GM19455 (cell line): Measurements from ENCODE around the gene GLT1D1.

Source experiments
- ATAC-seq: cut with Tn5 transposase; IDR thresholded peaks from one replicate; pipeline ENCODE4 v1.9.1; 2021; ENCODE audit not compliant: unreplicated experiment

The GLT1D1 gene

GRCh38 chr12:128853600-128854197 lies 421 bp downstream of the GLT1D1 start:
- peak; percentile 48 for ATAC-seq

GRCh38 chr12:128856035-128856790 lies 2.9 kb downstream of the GLT1D1 start:
- no peak for ATAC-seq

- no peak for ATAC-seq
Measured at GRCh38 chr12:128856791-128857078, 3.5 kb downstream of the GLT1D1 start.

- ATAC-seq, result no peak
Measured at GRCh38 chr12:128857133-128857763, 4.0 kb downstream of the GLT1D1 start.

DNA sequence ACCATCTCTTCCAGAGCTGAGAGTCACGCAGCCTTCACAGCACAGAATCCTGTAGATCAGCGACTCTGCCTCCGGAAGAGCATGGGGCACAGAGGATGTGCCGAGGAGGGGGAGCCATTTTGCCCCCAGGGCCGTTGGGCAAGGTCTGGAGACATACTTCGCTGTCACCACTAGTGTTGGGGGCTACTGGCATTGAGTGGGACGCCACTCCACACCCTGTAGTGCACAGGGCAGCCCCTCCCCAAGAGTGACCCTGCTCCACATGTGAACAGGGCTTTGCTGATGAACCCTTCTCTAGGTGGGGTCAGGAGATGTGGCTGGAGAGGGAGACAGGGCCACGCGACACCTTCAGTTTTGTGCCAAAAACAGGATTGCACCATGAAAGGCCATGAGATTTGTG lies 6.0 kb downstream of the GLT1D1 start:
- ATAC-seq, result no peak

GRCh38 chr12:128861226-128862016 lies 8.1 kb downstream of the GLT1D1 start:
- no peak for ATAC-seq

DNA sequence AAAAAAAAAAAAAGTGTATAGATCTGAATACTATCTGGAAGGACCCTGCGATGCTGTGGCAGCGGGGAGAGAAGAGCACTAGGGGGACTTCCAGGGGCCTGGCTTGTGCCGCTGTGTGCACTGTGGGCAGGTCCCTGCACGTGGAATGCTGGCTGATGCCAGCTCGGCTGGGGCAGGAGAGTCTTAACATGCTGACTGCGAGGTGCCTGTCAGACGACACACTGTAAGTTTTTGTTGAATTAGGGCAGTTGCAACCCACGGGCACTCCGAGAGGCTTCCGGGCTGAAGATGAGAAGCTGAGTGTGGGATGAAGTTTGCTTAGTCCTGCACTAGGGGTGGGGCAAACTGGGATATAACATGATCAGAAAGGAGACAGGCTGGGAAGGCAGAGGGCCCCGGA lies 10.7 kb downstream of the GLT1D1 start:
- no peak for ATAC-seq

GRCh38 chr12:128864516-128865186 lies 11.4 kb downstream of the GLT1D1 start:
- no peak for ATAC-seq

DNA sequence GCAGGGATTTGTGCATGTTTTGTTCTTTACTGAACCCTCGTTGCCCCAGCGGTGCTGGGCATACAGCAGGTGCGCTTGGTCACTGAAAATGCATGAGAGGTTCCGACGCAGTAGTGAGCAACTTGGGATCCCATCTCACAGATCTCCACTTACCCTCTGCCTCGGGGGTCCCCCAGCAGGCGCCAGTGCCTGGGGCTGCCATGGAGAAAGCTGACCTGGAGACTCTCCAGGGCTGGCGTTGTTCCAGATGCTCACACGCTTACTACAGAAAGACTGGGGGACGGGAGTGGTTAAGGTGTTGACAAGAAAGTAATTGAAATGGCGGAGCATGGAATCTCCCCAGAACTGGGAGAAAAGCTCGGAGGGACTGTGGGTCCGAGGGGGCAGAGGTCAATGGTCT lies 14.2 kb downstream of the GLT1D1 start:
- ATAC-seq, result no peak

- no peak for ATAC-seq
Measured at GRCh38 chr12:128871516-128871892, 18.2 kb downstream of the GLT1D1 start.

- ATAC-seq, result no peak
Measured at GRCh38 chr12:128872303-128872702, 19.0 kb downstream of the GLT1D1 start.

- no peak for ATAC-seq
Measured at GRCh38 chr12:128876559-128876958, 23.3 kb downstream of the GLT1D1 start.

DNA sequence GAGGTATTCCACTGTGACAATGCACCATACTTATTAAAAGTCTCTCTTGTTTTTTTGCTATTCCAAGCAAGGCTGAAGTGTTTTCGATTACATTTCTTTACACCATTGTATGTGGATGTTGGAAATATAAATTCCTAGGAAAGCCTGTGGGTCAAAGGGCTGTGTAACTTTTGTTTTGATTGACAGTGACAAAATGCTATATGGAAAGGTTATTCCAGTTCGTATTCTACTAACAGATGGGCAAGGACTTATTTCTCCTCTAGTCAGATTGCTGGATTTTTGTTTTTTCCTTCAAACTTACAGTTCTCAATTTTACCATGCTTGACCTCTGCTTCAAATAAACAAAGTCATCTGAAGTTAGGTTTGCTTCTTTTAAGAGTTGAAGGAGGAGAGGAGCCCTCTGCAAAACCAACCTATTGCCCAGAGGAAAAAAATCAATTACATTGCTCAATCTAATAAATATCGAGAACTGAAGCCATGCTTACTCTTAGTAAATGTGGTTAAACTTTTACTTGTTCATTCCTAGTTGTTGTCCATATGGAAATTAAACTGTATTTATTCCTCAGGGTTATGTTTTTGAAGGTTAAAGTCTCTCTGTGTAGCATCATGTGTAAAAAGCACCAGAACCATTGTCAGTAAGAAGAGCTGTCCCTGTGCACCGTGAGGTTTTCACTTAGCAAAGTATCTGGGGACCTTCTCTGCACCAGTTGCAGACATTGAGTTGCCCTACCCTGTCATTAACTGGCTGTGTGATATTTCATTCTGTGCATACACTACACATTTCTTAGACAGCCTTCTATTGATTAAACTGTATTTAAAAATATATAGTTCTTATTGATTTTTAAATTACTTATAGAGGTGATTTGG lies 26.9 kb downstream of the GLT1D1 start:
- no peak for ATAC-seq

- ATAC-seq, result no peak
Measured at GRCh38 chr12:128891856-128892255, 38.6 kb downstream of the GLT1D1 start.

- ATAC-seq, result no peak
Measured at GRCh38 chr12:128903236-128903635, 50.0 kb downstream of the GLT1D1 start.

- ATAC-seq, result no peak
Measured at GRCh38 chr12:128905003-128905544, 51.8 kb downstream of the GLT1D1 start.

GRCh38 chr12:128906485-128907137 lies 53.3 kb downstream of the GLT1D1 start:
- no peak for ATAC-seq

GRCh38 chr12:128908254-128908653 lies 55.0 kb downstream of the GLT1D1 start:
- ATAC-seq, result no peak

DNA sequence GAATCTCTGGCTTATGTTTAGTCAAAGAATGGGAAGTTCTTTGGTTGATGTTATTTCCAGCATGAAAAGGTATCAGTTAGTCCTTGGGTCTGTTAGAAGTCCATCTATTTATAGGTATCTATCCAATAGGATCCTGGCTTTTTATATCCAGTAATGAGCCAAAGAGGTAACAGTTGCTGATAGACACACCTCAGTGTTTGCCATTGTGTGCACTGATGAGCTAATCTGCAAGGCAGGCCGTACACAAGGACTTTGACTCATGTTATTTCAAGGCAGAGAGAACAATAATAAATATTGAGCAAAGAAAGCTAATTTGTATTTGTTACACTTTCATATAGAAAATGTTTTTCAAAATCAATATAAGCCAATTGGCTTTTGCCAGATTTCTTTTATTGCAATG lies 56.4 kb downstream of the GLT1D1 start:
- no peak for ATAC-seq
